H9 (cell line): ENCODE measurements around the gene POU2F3. TPM values are rescaled to one million over a fixed set of nuclear protein-coding genes. Genes with fewer than 3 reads are reported as not detected.
A peak's percentile ranks its signal among the peaks of the same experiment; 100 is the strongest.

Experiments used
- DNase-seq: peaks from one replicate; pipeline ENCODE4 v3.0.0-alpha.2; 2017
- H2AFZ ChIP-seq: one replicate; pipeline ENCODE4 v1.6.1; 2013; ENCODE audit warnings: mild to moderate bottlenecking, low read length, control low read depth, moderate library complexity
- H2AK5ac ChIP-seq: 2 replicates; pipeline ENCODE4 v1.6.1; 2013; ENCODE audit warnings: low read length, control low read depth, mixed read lengths; ENCODE audit not compliant: insufficient read length
- H2BK120ac ChIP-seq: one replicate; pipeline ENCODE4 v1.6.1; 2013; ENCODE audit warnings: low read depth, mild to moderate bottlenecking, low read length, control low read depth, inconsistent platforms; ENCODE audit not compliant: poor library complexity, severe bottlenecking
- H2BK12ac ChIP-seq: 2 replicates; pipeline ENCODE4 v1.6.1; 2013; ENCODE audit warnings: low read length, control low read depth, mixed read lengths, low read depth; ENCODE audit not compliant: insufficient read length
- H2BK15ac ChIP-seq: 2 replicates; pipeline ENCODE4 v1.6.1; 2013; ENCODE audit warnings: low read depth, low read length, control low read depth
- H2BK20ac ChIP-seq: one replicate; pipeline ENCODE4 v1.6.1; 2013; ENCODE audit warnings: low read depth, mild to moderate bottlenecking, low read length, control low read depth, inconsistent platforms; ENCODE audit not compliant: poor library complexity, severe bottlenecking
- H2BK5ac ChIP-seq: 2 replicates; pipeline ENCODE4 v1.6.1; 2013; ENCODE audit warnings: low read length, control low read depth, mixed read lengths; ENCODE audit not compliant: insufficient read length
- H3K14ac ChIP-seq: 2 replicates; pipeline ENCODE4 v1.6.1; 2013; ENCODE audit warnings: low read length, control low read depth; ENCODE audit not compliant: insufficient read depth
- H3K18ac ChIP-seq: 2 replicates; pipeline ENCODE4 v1.6.1; 2013; ENCODE audit warnings: low read depth, mild to moderate bottlenecking, mixed read lengths, low read length, control low read depth; ENCODE audit not compliant: insufficient read length
- H3K23ac ChIP-seq: 2 replicates; pipeline ENCODE4 v1.6.1; 2013; ENCODE audit warnings: low read length, control low read depth, mixed read lengths, low read depth; ENCODE audit not compliant: insufficient read length
- H3K23me2 ChIP-seq: 2 replicates; pipeline ENCODE4 v1.6.1; 2013; ENCODE audit warnings: low read depth, mild to moderate bottlenecking, mixed read lengths, low read length, control low read depth; ENCODE audit not compliant: insufficient read length, poor library complexity, severe bottlenecking
- H3K27ac ChIP-seq: 2 replicates; pipeline ENCODE4 v1.5.1; 2013; ENCODE audit warnings: low read length, control low read depth, mixed read lengths, low read depth; ENCODE audit not compliant: insufficient read length
- H3K27me3 ChIP-seq: 2 replicates; pipeline ENCODE4 v1.6.1; 2013; ENCODE audit warnings: low read length, control low read depth, inconsistent platforms; ENCODE audit not compliant: insufficient read depth
- H3K4ac ChIP-seq: 2 replicates; pipeline ENCODE4 v1.6.1; 2013; ENCODE audit warnings: low read depth, mild to moderate bottlenecking, control low read depth, inconsistent platforms, low read length, moderate library complexity
- H3K4me1 ChIP-seq: 2 replicates; pipeline ENCODE4 v1.6.1; 2013; ENCODE audit warnings: low read length, control low read depth, inconsistent platforms; ENCODE audit not compliant: insufficient read depth
- H3K4me2 ChIP-seq: 2 replicates; pipeline ENCODE4 v1.6.1; 2013; ENCODE audit warnings: low read length, control low read depth, mixed read lengths; ENCODE audit not compliant: insufficient read length, insufficient read depth
- H3K56ac ChIP-seq: 2 replicates; pipeline ENCODE4 v1.6.1; 2013; ENCODE audit warnings: low read depth, mild to moderate bottlenecking, mixed read lengths, low read length, control low read depth; ENCODE audit not compliant: insufficient read length
- H3K79me1 ChIP-seq: 2 replicates; pipeline ENCODE4 v1.6.1; 2013; ENCODE audit warnings: low read depth, mild to moderate bottlenecking, moderate library complexity, low read length, control low read depth, inconsistent platforms; ENCODE audit not compliant: insufficient read depth, poor library complexity, severe bottlenecking
- H3K79me2 ChIP-seq: 2 replicates; pipeline ENCODE4 v1.6.1; 2013; ENCODE audit warnings: low read length, control low read depth, inconsistent platforms; ENCODE audit not compliant: insufficient read depth
- H3K9ac ChIP-seq: 2 replicates; pipeline ENCODE4 v1.6.1; 2013; ENCODE audit warnings: low read length, control low read depth, mixed read lengths; ENCODE audit not compliant: insufficient read length; ENCODE audit errors: extremely low read depth
- H3K9me3 ChIP-seq: one replicate; pipeline ENCODE4 v1.6.1; 2013; ENCODE audit warnings: low read depth, low read length, inconsistent platforms; ENCODE audit not compliant: control insufficient read depth
- H3T11ph ChIP-seq: one replicate; pipeline ENCODE4 v1.6.1; 2013; ENCODE audit warnings: mild to moderate bottlenecking, low read length, control low read depth, inconsistent platforms
- H4K20me1 ChIP-seq: one replicate; pipeline ENCODE4 v1.6.1; 2013; ENCODE audit not compliant: control insufficient read depth, insufficient read length, insufficient read depth
- H4K5ac ChIP-seq: 2 replicates; pipeline ENCODE4 v1.6.1; 2013; ENCODE audit warnings: low read depth, mild to moderate bottlenecking, mixed read lengths, low read length, control low read depth; ENCODE audit not compliant: insufficient read length
- H4K8ac ChIP-seq: replicated peaks from 2 replicates; pipeline ENCODE4 v1.6.1; 2013; ENCODE audit warnings: low read length, control low read depth, mixed read lengths, low read depth; ENCODE audit not compliant: insufficient read length
- H4K91ac ChIP-seq: 2 replicates; pipeline ENCODE4 v1.6.1; 2013; ENCODE audit warnings: low read depth, mild to moderate bottlenecking, moderate library complexity, mixed read lengths, low read length, control low read depth; ENCODE audit not compliant: insufficient read length
- H3K27ac Mint-ChIP-seq, 3 experiments: 2 replicates in 2 of 3; 3 replicates in 1 of 3; pipeline ENCODE4 v1.8.0; 2020 to 2021; ENCODE audit warnings: mixed read lengths in 3 of 3, mild to moderate bottlenecking in 1 of 3, moderate library complexity in 1 of 3
- H3K27me3 Mint-ChIP-seq: 2 replicates; pipeline ENCODE4 v1.8.0; 2021; ENCODE audit warnings: low read depth, mild to moderate bottlenecking, moderate library complexity, mixed read lengths
- H3K36me3 Mint-ChIP-seq, 3 experiments: 2 replicates in 2 of 3; 3 replicates in 1 of 3; pipeline ENCODE4 v1.8.0; 2020 to 2021; ENCODE audit warnings: low read depth in 3 of 3, mixed read lengths in 3 of 3; ENCODE audit not compliant: insufficient read depth in 1 of 3
- H3K4me1 Mint-ChIP-seq, 2 experiments: 2 replicates each; pipeline ENCODE4 v1.8.0; 2020; ENCODE audit warnings: mixed read lengths in 2 of 2
- H3K4me3 Mint-ChIP-seq, 2 experiments: 2 replicates in 1 of 2; 3 replicates in 1 of 2; pipeline ENCODE4 v1.8.0; 2020 to 2021; ENCODE audit warnings: mild to moderate bottlenecking in 2 of 2, mixed read lengths in 2 of 2, moderate library complexity in 1 of 2
- H3K9me3 Mint-ChIP-seq, 2 experiments: 2 replicates in 1 of 2; 3 replicates in 1 of 2; pipeline ENCODE4 v1.8.0; 2020; ENCODE audit warnings: mild to moderate bottlenecking in 2 of 2, mixed read lengths in 2 of 2, moderate library complexity in 1 of 2
- WGBS: extraction: QIAGEN DNeasy Blood & Tissue Kit; methylation state at CpG from one replicate; pipeline ENCODE4 v1.1.7; 2013; ENCODE audit warnings: missing lambda C conversion rate, low lambda C conversion rate, mixed read lengths; ENCODE audit not compliant: insufficient read length; ENCODE audit errors: extremely low coverage; 5-methylcytosine and 5-hydroxymethylcytosine counted together
- total RNA-seq: library from RNA; stranded (reverse); gene quantifications from 2 replicates; pipeline ENCODE4 v1.2.1, GENCODE V29; 2021
- TF ChIP-seq, protein P1 (sequence below): fragments of 200-600 bp; sonication (generic); conservative IDR thresholded peaks from 3 replicates; pipeline ENCODE4 v1.8.0; 2021; ENCODE audit warnings: antibody characterized with exemption, mild to moderate bottlenecking

POU2F3 gene
- total RNA-seq, 1 experiment from 2014 or later = 1.1 TPM

DNA sequence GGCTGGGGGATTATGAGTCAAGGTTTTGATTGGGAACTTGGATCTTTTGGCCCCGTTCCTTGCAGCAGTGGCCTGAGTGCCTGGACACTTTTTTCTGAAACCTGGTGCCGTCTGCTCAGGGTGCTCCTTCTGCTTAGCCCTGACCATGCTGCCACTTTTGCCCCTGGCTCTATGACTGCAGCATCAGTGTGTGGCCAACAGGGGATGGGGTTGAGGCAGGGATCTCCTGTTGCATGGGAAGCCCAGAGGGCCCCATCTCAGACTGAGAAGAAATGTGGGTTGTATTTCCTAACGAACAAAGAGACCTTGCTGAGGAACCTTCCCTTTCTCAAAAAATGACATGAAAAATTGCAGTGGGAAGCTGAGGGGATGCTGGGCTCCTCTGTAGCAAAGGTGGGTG is 18.7 kb downstream of the POU2F3 start:
- H3K27ac ChIP-seq = no peak overlapping the region
- Mint-ChIP-seq H3K27ac (no peak overlapping the region), H3K4me1 (peaks cover 57 to 61% of the 10 kb centered on the region in 2 experiments), H3K4me3 (no peak overlapping the region), H3K36me3 (no peaks in the 10 kb centered on the region; a peak in 1 of 7 replicates), H3K9me3 (no peaks in the 10 kb centered on the region), H3K27me3 (peaks cover 41% of the 10 kb centered on the region)
- no peak overlapping the region for H3K4me2 ChIP-seq
- no peaks in the 10 kb centered on the region for H3K79me1 ChIP-seq
- H4K20me1 ChIP-seq = no peaks in the 10 kb centered on the region
- H2BK20ac ChIP-seq = no peak overlapping the region
- H3K23me2 ChIP-seq = peaks cover 4% of the 10 kb centered on the region
- H2AK5ac ChIP-seq = no peak overlapping the region
- H2BK12ac ChIP-seq = no peak overlapping the region
- TF ChIP-seq, protein P1, sequence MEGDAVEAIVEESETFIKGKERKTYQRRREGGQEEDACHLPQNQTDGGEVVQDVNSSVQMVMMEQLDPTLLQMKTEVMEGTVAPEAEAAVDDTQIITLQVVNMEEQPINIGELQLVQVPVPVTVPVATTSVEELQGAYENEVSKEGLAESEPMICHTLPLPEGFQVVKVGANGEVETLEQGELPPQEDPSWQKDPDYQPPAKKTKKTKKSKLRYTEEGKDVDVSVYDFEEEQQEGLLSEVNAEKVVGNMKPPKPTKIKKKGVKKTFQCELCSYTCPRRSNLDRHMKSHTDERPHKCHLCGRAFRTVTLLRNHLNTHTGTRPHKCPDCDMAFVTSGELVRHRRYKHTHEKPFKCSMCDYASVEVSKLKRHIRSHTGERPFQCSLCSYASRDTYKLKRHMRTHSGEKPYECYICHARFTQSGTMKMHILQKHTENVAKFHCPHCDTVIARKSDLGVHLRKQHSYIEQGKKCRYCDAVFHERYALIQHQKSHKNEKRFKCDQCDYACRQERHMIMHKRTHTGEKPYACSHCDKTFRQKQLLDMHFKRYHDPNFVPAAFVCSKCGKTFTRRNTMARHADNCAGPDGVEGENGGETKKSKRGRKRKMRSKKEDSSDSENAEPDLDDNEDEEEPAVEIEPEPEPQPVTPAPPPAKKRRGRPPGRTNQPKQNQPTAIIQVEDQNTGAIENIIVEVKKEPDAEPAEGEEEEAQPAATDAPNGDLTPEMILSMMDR = peak; percentile 42; the same call in 2 of the 3 replicates
- no peak overlapping the region for H2BK15ac ChIP-seq
- no peak overlapping the region for H4K91ac ChIP-seq
- H2AFZ ChIP-seq = no peak overlapping the region
- no peak overlapping the region for H3K9ac ChIP-seq
- no peak overlapping the region for H3K56ac ChIP-seq
- WGBS = no CpG with 5 or more reads among the region's 3 CpGs
- no peak overlapping the region for H3K4ac ChIP-seq
- H4K8ac ChIP-seq = no peak overlapping the region
- H3K18ac ChIP-seq = no peak overlapping the region
- DNase-seq = no peak
- no peak overlapping the region for H2BK120ac ChIP-seq
- no peaks in the 10 kb centered on the region for H3K79me2 ChIP-seq
- peaks cover 17% of the 10 kb centered on the region for H3K4me1 ChIP-seq
- no peaks in the 10 kb centered on the region; the same call in 1 of the 2 replicates for H3K27me3 ChIP-seq
- H3T11ph ChIP-seq = no peak overlapping the region
- H4K5ac ChIP-seq = no peak overlapping the region
- H3K23ac ChIP-seq = no peak overlapping the region
- no peaks in the 10 kb centered on the region for H3K9me3 ChIP-seq
- no peak overlapping the region for H2BK5ac ChIP-seq
- H3K14ac ChIP-seq = no peak overlapping the region
